Neural progenitor cell (in vitro differentiated cells): ENCODE data around the gene ARL3.

Experiments used
- CTCF ChIP-seq: fragments of 200-600 bp; sonication (generic); IDR thresholded peaks from 2 replicates; pipeline ENCODE4 v1.5.1; 2017; ENCODE audit warnings: antibody characterized with exemption, mild to moderate bottlenecking
- EZH2 ChIP-seq: fragments of 200-600 bp; sonication (generic); IDR thresholded peaks from 2 replicates; pipeline ENCODE4 v1.6.1; 2017; ENCODE audit warnings: antibody characterized with exemption, mild to moderate bottlenecking, moderate library complexity
- EZH2phosphoT487 ChIP-seq: fragments of 200-600 bp; sonication (generic); IDR thresholded peaks from 2 replicates; pipeline ENCODE4 v1.6.1; 2017; ENCODE audit warnings: antibody characterized with exemption

GRCh38 chr10:102652170-102652916 is 61.9 kb downstream of the ARL3 start:
- TF ChIP-seq EZH2phosphoT487 (no peak), CTCF (no peak), EZH2 (no peak)
